Endothelial cell of umbilical vein (primary cell): ENCODE results near the gene DUSP22. TPM values are rescaled to one million over a fixed set of nuclear protein-coding genes. Genes with fewer than 3 reads are reported as not detected.

Experiments used
- BruUV-seq: library from RNA; stranded (reverse); fragments of 400-500 nt; replicated peaks from 2 replicates; lab custom pipeline; 2021; lab: Mats Ljungman, UMichigan
- CTCF ChIA-PET: fragments of 300-600, 350-600 bp; sonication (Branson Sonifier 250); formaldehyde crosslinking; loops from one replicate; lab custom pipeline; 2021; ENCODE audit warnings: antibody characterized with exemption, inconsistent platforms; lab: Charles Lee
- POLR2A ChIA-PET: fragments of 300-600, 350-600 bp; sonication (Branson Sonifier 250); formaldehyde crosslinking; loops from one replicate; lab custom pipeline; 2021; ENCODE audit warnings: antibody characterized with exemption, inconsistent platforms; lab: Charles Lee
- DNase-seq: peaks from one replicate; pipeline ENCODE4 v3.0.0-alpha.2; 2011; ENCODE audit warnings: low read depth, low spot score
- FAIRE-seq: peaks from 2 replicates; lab custom pipeline; 2011; peaks lifted over from hg19 to GRCh38; lab: Jason Lieb, UNC
- H2AFZ ChIP-seq: 2 replicates; pipeline ENCODE4 v1.6.0; 2012; ENCODE audit warnings: low read depth, low read length, control low read depth, inconsistent platforms
- H3K27ac ChIP-seq: 2 replicates; pipeline ENCODE4 v1.5.1; 2011; ENCODE audit warnings: low read depth, mild to moderate bottlenecking, control low read depth, low read length, moderate library complexity; ENCODE audit not compliant: insufficient read depth
- H3K27me3 ChIP-seq, 2 experiments: 2 replicates each; pipeline versions ENCODE4 v1.6.0 to v1.6.1; 2011; ENCODE audit warnings: low read length in 2 of 2, mixed read lengths in 1 of 2; ENCODE audit not compliant: control insufficient read depth in 2 of 2, insufficient read depth in 2 of 2
- H3K36me3 ChIP-seq, 2 experiments: 2 replicates in 1 of 2; 3 replicates in 1 of 2; pipeline ENCODE4 v1.5.1; 2011; ENCODE audit warnings: low read length in 2 of 2, mild to moderate bottlenecking in 1 of 2, moderate library complexity in 1 of 2; ENCODE audit not compliant: control insufficient read depth in 2 of 2, insufficient read depth in 2 of 2; ENCODE audit errors: extremely low read depth in 1 of 2
- H3K4me1 ChIP-seq: 3 replicates; pipeline ENCODE4 v1.5.1; 2011; ENCODE audit warnings: mild to moderate bottlenecking, low read length; ENCODE audit not compliant: control insufficient read depth, insufficient read depth; ENCODE audit errors: extremely low read depth
- H3K4me2 ChIP-seq: 2 replicates; pipeline ENCODE4 v1.6.1; 2011; ENCODE audit warnings: low read length, control low read depth, mixed read lengths; ENCODE audit not compliant: insufficient read depth
- H3K4me3 ChIP-seq, 3 experiments: fragments of 200-600 bp in 1 of 3; sonication (generic), shearing (Covaris generic) in 1 of 3; replicated peaks in 1 of 3; 2 replicates each; pipeline ENCODE4 v1.5.1; 2011 to 2016; ENCODE audit warnings: control low read depth in 3 of 3, low read length in 3 of 3, mild to moderate bottlenecking in 2 of 3, inconsistent platforms in 1 of 3, low read depth in 1 of 3, moderate library complexity in 1 of 3; ENCODE audit not compliant: insufficient read depth in 1 of 3
- H3K79me2 ChIP-seq: 2 replicates; pipeline ENCODE4 v1.6.0; 2012; ENCODE audit warnings: low read length, inconsistent platforms; ENCODE audit not compliant: control insufficient read depth, insufficient read depth
- H3K9ac ChIP-seq: replicated peaks from 2 replicates; pipeline ENCODE3; 2011; ENCODE audit warnings: low read length, control low read depth; ENCODE audit not compliant: insufficient read depth; ENCODE audit errors: extremely low read depth
- H3K9me1 ChIP-seq: replicated peaks from 3 replicates; pipeline ENCODE4 v1.6.0; 2011; ENCODE audit warnings: mild to moderate bottlenecking, low read length; ENCODE audit not compliant: control insufficient read depth, insufficient read depth; ENCODE audit errors: extremely low read depth
- H3K9me3 ChIP-seq: replicated peaks from 2 replicates; pipeline ENCODE4 v1.5.1; 2012; ENCODE audit warnings: low read length, inconsistent platforms; ENCODE audit not compliant: control insufficient read depth, insufficient read depth
- H4K20me1 ChIP-seq: replicated peaks from 2 replicates; pipeline ENCODE3; 2011; ENCODE audit warnings: mild to moderate bottlenecking, low read length; ENCODE audit not compliant: control insufficient read depth, insufficient read depth; ENCODE audit errors: extremely low read depth
- EZH2 ChIP-seq: IDR thresholded peaks from 2 replicates; pipeline ENCODE4 v1.6.1; 2012; ENCODE audit warnings: borderline replicate concordance, low read depth, mild to moderate bottlenecking, moderate library complexity, low read length, inconsistent platforms; ENCODE audit not compliant: severe bottlenecking
- POLR2A ChIP-seq: IDR thresholded peaks from 2 replicates; pipeline ENCODE4 v1.6.1; 2012; ENCODE audit warnings: low read depth, mild to moderate bottlenecking, control low read depth, low read length
- POLR2AphosphoS5 ChIP-seq: IDR thresholded peaks from 2 replicates; pipeline ENCODE4 v1.6.1; 2012; ENCODE audit warnings: low read depth, mild to moderate bottlenecking, control low read depth, low read length, moderate library complexity; ENCODE audit not compliant: insufficient read depth
- dilution Hi-C: fragments of 300-500 bp; cut with MboI; formaldehyde crosslinking; loops from one replicate; pipeline ENCODE4 v1.15.0; 2019; ENCODE audit warnings: low sequenced_read_pairs; ENCODE audit not compliant: extremely low pct_ligation_motif_present
- intact Hi-C: fragments of 100-400 bp; cut with micrococcal nuclease; formaldehyde crosslinking; loops from one replicate; pipeline ENCODE4 v1.10.0; 2022
- polyA plus RNA-seq, 4 experiments: library from polyadenylated mRNA; depleted of rRNA in 3 of 4; stranded (reverse) in 3 of 4; unstranded in 1 of 4; fragments of >200 nt; gene quantifications; 2 replicates each; pipeline versions ENCODE4 v1.2.1 to v1.2.3, GENCODE V29; 2011 to 2012; ENCODE audit warnings: missing spikeins in 1 of 4
- total RNA-seq: library from RNA; stranded (reverse); gene quantifications from 2 replicates; pipeline ENCODE4 v1.2.3, GENCODE V29; 2021

DUSP22 gene
- total and polyA plus RNA-seq, 2 donors (not counting 3 experiments of a cell fraction or from before 2014, with no cell fraction given), result 23.2 to 33.9 TPM

GRCh38 chr6:392441-393390 lies 100.4 kb downstream of the DUSP22 start:
- intact Hi-C loops, result loop anchor here (5.0 kb wide), 1 partner anchor 205 kb away; no protein-coding TSS in a partner anchor
- Histone ChIP-seq H3K4me1 (peaks cover 6% of the 10 kb centered on the region), H3K27ac (no peak overlapping the region), H3K36me3 (no peaks in the 10 kb centered on the region), H3K9ac (no peak overlapping the region), H3K4me2 (no peak overlapping the region), H3K9me3 (no peaks in the 10 kb centered on the region), H2AFZ (peak overlapping the region; percentile 15), H3K79me2 (no peaks in the 10 kb centered on the region), H4K20me1 (no peaks in the 10 kb centered on the region), H3K9me1 (no peaks in the 10 kb centered on the region), H3K27me3 (peaks cover 49 to 62% of the 10 kb centered on the region in 2 experiments), H3K4me3 (no peak overlapping the region)
- DNase-seq (no peak), FAIRE-seq (no peak)
- BruUV-seq, result no TSS peak
- CTCF ChIA-PET, result no interaction called here
- dilution Hi-C loops, result no loop called here
- TF ChIP-seq EZH2, result peak; percentile 57
- no peak for TF ChIP-seq POLR2AphosphoS5
- POLR2A ChIA-PET, result no interaction called here

- POLR2A ChIA-PET, result no interaction called here
- DNase-seq, result no peak
- H3K4me3 ChIP-seq, result no peak overlapping the region
Observed at GRCh38 chr6:393391-394221, 101.3 kb downstream of the DUSP22 start.

More at GRCh38 chr6:393391-394221, 101.3 kb downstream of the DUSP22 start:
- Histone ChIP-seq H3K36me3 (no peaks in the 10 kb centered on the region), H3K27ac (no peak overlapping the region), H4K20me1 (no peaks in the 10 kb centered on the region), H3K27me3 (peaks cover 47 to 62% of the 10 kb centered on the region in 2 experiments), H3K4me2 (no peak overlapping the region), H3K9ac (no peak overlapping the region), H3K9me1 (no peaks in the 10 kb centered on the region), H2AFZ (no peak overlapping the region), H3K79me2 (no peaks in the 10 kb centered on the region), H3K4me1 (peaks cover 6% of the 10 kb centered on the region), H3K9me3 (no peaks in the 10 kb centered on the region)
- peak; percentile 12 for TF ChIP-seq EZH2
- no peak for TF ChIP-seq POLR2A
- CTCF ChIA-PET, result no interaction called here
- dilution Hi-C loops, result no loop called here
- intact Hi-C loops, result loop anchor here (5.0 kb wide), 1 partner anchor 206 kb away; no protein-coding TSS in a partner anchor
- BruUV-seq, result no TSS peak
- FAIRE-seq, result no peak
